RWPE2 (cell line): Measurements from ENCODE around the gene VDAC2.

Experiments
- ATAC-seq: fragments of 200-7000 bp; cut with Tn5 transposase; 3 replicates; pipeline ENCODE4 v1.9.1; 2021; ENCODE audit warnings: low read depth
- DNase-seq: peaks from one replicate; pipeline ENCODE4 v3.0.0-alpha.2; 2020; ENCODE audit warnings: low spot score
- H3K27ac ChIP-seq: fragments of 450-650 bp; 2 replicates; pipeline ENCODE4 v1.5.1; 2017; ENCODE audit warnings: mild to moderate bottlenecking; ENCODE audit not compliant: poor library complexity, severe bottlenecking
- H3K27me3 ChIP-seq: fragments of 250-450 bp; sonication (Bioruptor Pico); 2 replicates; pipeline ENCODE4 v1.5.1; 2021; ENCODE audit warnings: mild to moderate bottlenecking, moderate library complexity; ENCODE audit not compliant: insufficient read depth, poor library complexity, severe bottlenecking
- H3K36me3 ChIP-seq: fragments of 250-450 bp; sonication (Bioruptor Pico); 2 replicates; pipeline ENCODE4 v1.5.1; 2020; ENCODE audit warnings: low read depth, mild to moderate bottlenecking, moderate library complexity
- H3K4me1 ChIP-seq: fragments of 250-450 bp; sonication (Bioruptor Pico); 2 replicates; pipeline ENCODE4 v1.5.1; 2021; ENCODE audit warnings: mild to moderate bottlenecking, moderate library complexity; ENCODE audit not compliant: insufficient read depth, poor library complexity, severe bottlenecking
- H3K4me3 ChIP-seq: fragments of 250-450 bp; sonication (Bioruptor Pico); 2 replicates; pipeline ENCODE4 v1.5.1; 2021; ENCODE audit warnings: mild to moderate bottlenecking, moderate library complexity; ENCODE audit not compliant: severe bottlenecking
- H3K9me3 ChIP-seq: fragments of 250-450 bp; sonication (Bioruptor Pico); 2 replicates; pipeline ENCODE4 v1.5.1; 2021; ENCODE audit warnings: mild to moderate bottlenecking, moderate library complexity; ENCODE audit not compliant: severe bottlenecking
- TF ChIP-seq, protein P1 (sequence below): fragments of 450-650 bp; IDR thresholded peaks from one replicate; pipeline ENCODE4 v1.5.1; 2017; ENCODE audit warnings: mild to moderate bottlenecking, moderate library complexity; ENCODE audit not compliant: poor library complexity, severe bottlenecking

The VDAC2 gene

DNA sequence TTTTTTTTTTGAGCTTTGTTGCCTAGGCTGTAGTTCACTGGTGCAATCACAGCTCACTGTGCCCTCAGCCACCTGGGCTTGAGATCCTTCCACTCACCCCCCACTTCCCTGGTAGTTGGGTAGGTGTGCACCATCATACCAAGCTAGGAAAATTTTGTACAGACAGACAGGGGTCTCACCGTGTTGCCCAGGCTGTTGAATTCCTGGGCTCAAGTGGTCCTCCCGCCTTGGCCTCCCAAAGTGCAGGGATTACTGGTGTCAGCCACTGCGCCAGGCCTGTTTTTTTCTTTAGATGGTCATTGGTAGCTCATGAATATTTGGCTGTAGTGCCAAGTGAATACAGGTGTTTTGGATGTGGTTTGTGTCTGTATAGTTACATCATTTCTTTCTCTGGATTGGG is 17.7 kb downstream of the VDAC2 start:
- TF ChIP-seq, protein P1, sequence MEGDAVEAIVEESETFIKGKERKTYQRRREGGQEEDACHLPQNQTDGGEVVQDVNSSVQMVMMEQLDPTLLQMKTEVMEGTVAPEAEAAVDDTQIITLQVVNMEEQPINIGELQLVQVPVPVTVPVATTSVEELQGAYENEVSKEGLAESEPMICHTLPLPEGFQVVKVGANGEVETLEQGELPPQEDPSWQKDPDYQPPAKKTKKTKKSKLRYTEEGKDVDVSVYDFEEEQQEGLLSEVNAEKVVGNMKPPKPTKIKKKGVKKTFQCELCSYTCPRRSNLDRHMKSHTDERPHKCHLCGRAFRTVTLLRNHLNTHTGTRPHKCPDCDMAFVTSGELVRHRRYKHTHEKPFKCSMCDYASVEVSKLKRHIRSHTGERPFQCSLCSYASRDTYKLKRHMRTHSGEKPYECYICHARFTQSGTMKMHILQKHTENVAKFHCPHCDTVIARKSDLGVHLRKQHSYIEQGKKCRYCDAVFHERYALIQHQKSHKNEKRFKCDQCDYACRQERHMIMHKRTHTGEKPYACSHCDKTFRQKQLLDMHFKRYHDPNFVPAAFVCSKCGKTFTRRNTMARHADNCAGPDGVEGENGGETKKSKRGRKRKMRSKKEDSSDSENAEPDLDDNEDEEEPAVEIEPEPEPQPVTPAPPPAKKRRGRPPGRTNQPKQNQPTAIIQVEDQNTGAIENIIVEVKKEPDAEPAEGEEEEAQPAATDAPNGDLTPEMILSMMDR, result no peak
- Histone ChIP-seq H3K4me3 (no peak overlapping the region), H3K27me3 (no peaks in the 10 kb centered on the region), H3K36me3 (peaks cover 89% of the 10 kb centered on the region), H3K4me1 (peaks cover 48% of the 10 kb centered on the region), H3K27ac (peak overlapping the region; percentile 81), H3K9me3 (no peaks in the 10 kb centered on the region)
- DNase-seq, result no peak
- ATAC-seq, result no peak

DNA sequence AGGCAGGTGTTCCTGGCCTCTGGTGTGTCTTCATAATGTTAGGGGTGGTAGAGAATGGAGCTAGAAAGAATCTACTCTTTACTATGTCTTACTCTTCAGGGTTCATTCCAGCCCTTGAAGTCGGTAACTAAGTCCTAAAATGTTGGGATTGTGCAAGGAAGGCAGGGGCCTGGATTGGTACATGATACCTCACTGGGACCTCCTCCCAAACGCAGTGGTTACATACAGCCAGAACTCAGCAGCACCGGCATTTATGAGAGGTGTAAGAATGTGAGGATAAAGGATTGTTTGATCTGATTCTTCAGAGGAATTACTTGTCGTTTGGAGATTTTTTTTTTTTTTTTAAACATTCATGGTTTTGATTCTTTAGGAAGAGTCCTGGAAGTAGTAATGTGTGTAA is 18.2 kb downstream of the VDAC2 start:
- no peak overlapping the region for H3K4me3 ChIP-seq
- H3K27me3 ChIP-seq, result no peaks in the 10 kb centered on the region
- H3K36me3 ChIP-seq, result peaks cover 89% of the 10 kb centered on the region
- peak overlapping the region; percentile 81 for H3K27ac ChIP-seq
- no peak for DNase-seq
- ATAC-seq, result no peak
- TF ChIP-seq, protein P1, result no peak
- peaks cover 48% of the 10 kb centered on the region for H3K4me1 ChIP-seq
- no peaks in the 10 kb centered on the region for H3K9me3 ChIP-seq

DNA sequence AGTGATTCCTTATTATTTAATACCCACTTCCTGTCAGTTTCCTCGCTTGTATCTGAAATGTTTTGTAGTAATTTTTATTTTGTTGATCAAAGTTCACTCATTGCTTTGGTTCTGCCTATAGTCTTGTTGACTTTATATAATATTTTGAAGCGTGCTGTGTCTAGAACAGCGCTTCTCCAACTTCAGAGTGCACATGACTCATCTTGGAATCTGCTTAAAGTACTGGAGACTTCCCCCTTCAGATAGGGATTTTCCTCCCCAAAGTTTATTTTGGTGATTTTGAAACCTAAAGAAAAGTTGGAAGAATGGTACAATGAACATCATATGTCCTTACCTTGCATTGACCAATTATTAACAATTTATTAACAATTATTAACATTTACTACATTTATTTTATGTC is 19.4 kb downstream of the VDAC2 start:
- TF ChIP-seq, protein P1, result no peak
- H3K9me3 ChIP-seq, result no peaks in the 10 kb centered on the region
- H3K36me3 ChIP-seq, result peaks cover 79% of the 10 kb centered on the region
- H3K4me3 ChIP-seq, result no peak overlapping the region
- no peaks in the 10 kb centered on the region for H3K27me3 ChIP-seq
- H3K4me1 ChIP-seq, result peaks cover 39% of the 10 kb centered on the region
- H3K27ac ChIP-seq, result peak overlapping the region; percentile 81
- no peak for DNase-seq
- ATAC-seq, result no peak

DNA sequence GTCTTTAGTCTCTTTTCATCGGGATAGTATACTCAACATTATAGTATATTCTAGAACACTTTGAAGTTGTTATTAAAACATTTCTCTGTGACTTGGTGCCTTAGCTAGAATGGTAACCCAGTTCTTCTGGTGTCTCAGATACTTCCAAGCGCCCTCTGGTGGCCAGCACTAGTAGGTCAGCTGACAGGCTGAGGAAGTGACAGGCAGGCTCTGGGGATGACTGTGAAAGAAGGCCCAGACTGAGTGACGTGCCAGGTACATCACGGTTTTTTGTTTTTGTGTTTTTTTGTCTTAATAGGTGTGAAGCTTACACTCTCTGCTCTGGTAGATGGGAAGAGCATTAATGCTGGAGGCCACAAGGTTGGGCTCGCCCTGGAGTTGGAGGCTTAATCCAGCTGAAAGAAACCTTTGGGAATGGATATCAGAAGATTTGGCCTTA is 20.0 kb downstream of the VDAC2 start:
- peak; percentile 24; the same call in 2 of the 3 replicates for ATAC-seq

More for the DNA sequence above, 20.0 kb downstream of the VDAC2 start:
- TF ChIP-seq, protein P1, result peak; percentile 97
- Histone ChIP-seq H3K4me3 (no peak overlapping the region), H3K4me1 (peaks cover 33% of the 10 kb centered on the region), H3K27me3 (no peaks in the 10 kb centered on the region), H3K36me3 (peaks cover 73% of the 10 kb centered on the region), H3K9me3 (no peaks in the 10 kb centered on the region), H3K27ac (peak overlapping the region; percentile 81)
- DNase-seq, result peak; percentile 82
